HEK293 (cell line): ENCODE data around the gene GLOD4.
A peak's percentile ranks its signal among the peaks of the same experiment; 100 is the strongest.
"Not testable (repeated sequence)": the region's sequence is repeated elsewhere in the genome, so short reads cannot be mapped to it uniquely, and the experiment has no call there.

Source experiments
- CTCF ChIA-PET: fragments of 350-600 bp; formaldehyde crosslinking; extraction: SDS; loops from one replicate; lab custom pipeline; 2021; ENCODE audit warnings: antibody characterized with exemption; lab: Yijun Ruan, JAX
- POLR2A ChIA-PET: fragments of 300-600 bp; formaldehyde crosslinking; extraction: SDS; loops from one replicate; lab custom pipeline; 2020; ENCODE audit warnings: antibody characterized with exemption, inconsistent platforms; lab: Yijun Ruan, JAX
- H3K27ac ChIP-seq: fragments of 200-500 bp; sonication (Bioruptor generic); 2 replicates; pipeline ENCODE4 v1.5.1; 2014; ENCODE audit warnings: low read depth, low read length, control low read depth, inconsistent platforms; ENCODE audit errors: extremely low read depth
- H3K36me3 ChIP-seq, 2 experiments: fragments of 200-500 bp in 1 of 2; sonication (Bioruptor generic) in 1 of 2; 1 replicate in 1 of 2; 2 replicates in 1 of 2; pipeline ENCODE4 v1.5.1; 2014 to 2017; ENCODE audit warnings: inconsistent platforms in 2 of 2, low read length in 2 of 2; ENCODE audit not compliant: control insufficient read depth in 2 of 2, insufficient read depth in 1 of 2
- H3K4me1 ChIP-seq: fragments of 200-500 bp; sonication (Bioruptor generic); 2 replicates; pipeline ENCODE4 v1.5.1; 2014; ENCODE audit warnings: mild to moderate bottlenecking, low read length, inconsistent platforms; ENCODE audit not compliant: control insufficient read depth, insufficient read depth
- H3K4me3 ChIP-seq: 2 replicates; pipeline ENCODE4 v1.5.1; 2011; ENCODE audit warnings: low read depth, mild to moderate bottlenecking, control low read depth, low read length, moderate library complexity
- H3K9me3 ChIP-seq: fragments of 200-500 bp; sonication (Bioruptor generic); 2 replicates; pipeline ENCODE4 v1.5.1; 2014; ENCODE audit warnings: low read depth, low read length, inconsistent platforms; ENCODE audit not compliant: control insufficient read depth, insufficient read depth
- EGR2 ChIP-seq: fragments of 450-650 bp; formaldehyde crosslinking; IDR thresholded peaks from 2 replicates; pipeline ENCODE4 v1.5.1; 2016; ENCODE audit warnings: low read depth, missing biosample characterization, missing genetic modification characterization
- GFI1B ChIP-seq: fragments of 450-650 bp; formaldehyde crosslinking; IDR thresholded peaks from 2 replicates; pipeline ENCODE4 v1.5.1; 2016; ENCODE audit warnings: missing biosample characterization, missing genetic modification characterization
- GLI2 ChIP-seq: fragments of 450-650 bp; formaldehyde crosslinking; IDR thresholded peaks from 2 replicates; pipeline ENCODE4; 2017; ENCODE audit warnings: missing biosample characterization, missing genetic modification characterization, low read depth, borderline replicate concordance
- KLF7 ChIP-seq: fragments of 450-650 bp; formaldehyde crosslinking; IDR thresholded peaks from 2 replicates; pipeline ENCODE4 v1.5.1; 2016; ENCODE audit warnings: missing biosample characterization, missing genetic modification characterization, borderline replicate concordance
- KLF8 ChIP-seq: fragments of 450-650 bp; formaldehyde crosslinking; IDR thresholded peaks from 2 replicates; pipeline ENCODE4 v1.5.1; 2016; ENCODE audit warnings: missing biosample characterization, missing genetic modification characterization
- SALL2 ChIP-seq: fragments of 450-650 bp; formaldehyde crosslinking; IDR thresholded peaks from 2 replicates; pipeline ENCODE4 v1.5.0; 2017; ENCODE audit warnings: missing biosample characterization, mild to moderate bottlenecking, missing genetic modification characterization, borderline replicate concordance
- ZIC2 ChIP-seq: fragments of 450-650 bp; formaldehyde crosslinking; IDR thresholded peaks from 2 replicates; pipeline ENCODE4 v1.5.1; 2016; ENCODE audit warnings: missing biosample characterization, missing genetic modification characterization
- ZNF10 ChIP-seq: fragments of 450-650 bp; formaldehyde crosslinking; IDR thresholded peaks from 2 replicates; pipeline ENCODE4 v1.5.1; 2017; ENCODE audit warnings: missing biosample characterization, missing genetic modification characterization
- ZNF292 ChIP-seq: fragments of 450-650 bp; formaldehyde crosslinking; IDR thresholded peaks from 2 replicates; pipeline ENCODE4 v1.5.1; 2016; ENCODE audit warnings: low read depth, missing biosample characterization, missing genetic modification characterization, borderline replicate concordance
- ZNF366 ChIP-seq: fragments of 450-650 bp; formaldehyde crosslinking; conservative IDR thresholded peaks from 2 replicates; pipeline ENCODE4 v1.5.1; 2016; ENCODE audit warnings: missing biosample characterization, missing genetic modification characterization
- ZNF37A ChIP-seq: fragments of 450-650 bp; IDR thresholded peaks from 2 replicates; pipeline ENCODE4 v1.5.1; 2018; ENCODE audit warnings: missing biosample characterization, missing genetic modification characterization
- ZNF544 ChIP-seq: fragments of 450-650 bp; formaldehyde crosslinking; IDR thresholded peaks from 2 replicates; pipeline ENCODE4 v1.5.0; 2017; ENCODE audit warnings: missing biosample characterization, missing genetic modification characterization
- ZNF623 ChIP-seq: fragments of 450-650 bp; formaldehyde crosslinking; IDR thresholded peaks from 2 replicates; pipeline ENCODE4 v1.5.1; 2016; ENCODE audit warnings: missing biosample characterization, missing genetic modification characterization
- TF ChIP-seq, protein P1 (sequence below): fragments of 450-650 bp; formaldehyde crosslinking; IDR thresholded peaks from 2 replicates; pipeline ENCODE4 v1.5.1; 2016; ENCODE audit warnings: missing biosample characterization, missing genetic modification characterization

The GLOD4 gene

DNA sequence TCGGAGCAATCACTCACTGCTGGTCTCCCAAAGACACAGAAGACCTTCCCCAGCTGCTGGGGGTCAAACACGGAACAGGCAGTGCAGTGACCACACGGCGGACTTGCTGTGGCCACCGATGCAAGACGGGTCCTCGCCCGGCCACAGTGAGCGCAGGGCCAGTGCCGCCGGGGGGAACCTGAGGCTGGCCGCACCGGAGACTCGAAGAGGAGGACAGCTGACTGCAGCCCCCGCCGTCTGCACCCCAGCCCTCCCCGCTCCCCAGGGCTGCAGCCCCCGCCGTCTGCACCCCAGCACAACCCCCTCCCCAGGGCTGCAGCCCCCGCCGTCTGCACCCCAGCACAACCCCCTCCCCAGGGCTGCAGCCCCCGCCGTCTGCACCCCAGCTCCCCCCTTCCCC, 23.8 kb upstream of the GLOD4 start:
- H3K27ac ChIP-seq, H3K4me3 ChIP-seq, H3K4me1 ChIP-seq, H3K9me3 ChIP-seq, POLR2A ChIA-PET, CTCF ChIA-PET: not testable (repeated sequence)
- peaks cover 0 to 14% of the 10 kb centered on the region in 2 experiments; a peak in 1 of 3 replicates for H3K36me3 ChIP-seq

DNA sequence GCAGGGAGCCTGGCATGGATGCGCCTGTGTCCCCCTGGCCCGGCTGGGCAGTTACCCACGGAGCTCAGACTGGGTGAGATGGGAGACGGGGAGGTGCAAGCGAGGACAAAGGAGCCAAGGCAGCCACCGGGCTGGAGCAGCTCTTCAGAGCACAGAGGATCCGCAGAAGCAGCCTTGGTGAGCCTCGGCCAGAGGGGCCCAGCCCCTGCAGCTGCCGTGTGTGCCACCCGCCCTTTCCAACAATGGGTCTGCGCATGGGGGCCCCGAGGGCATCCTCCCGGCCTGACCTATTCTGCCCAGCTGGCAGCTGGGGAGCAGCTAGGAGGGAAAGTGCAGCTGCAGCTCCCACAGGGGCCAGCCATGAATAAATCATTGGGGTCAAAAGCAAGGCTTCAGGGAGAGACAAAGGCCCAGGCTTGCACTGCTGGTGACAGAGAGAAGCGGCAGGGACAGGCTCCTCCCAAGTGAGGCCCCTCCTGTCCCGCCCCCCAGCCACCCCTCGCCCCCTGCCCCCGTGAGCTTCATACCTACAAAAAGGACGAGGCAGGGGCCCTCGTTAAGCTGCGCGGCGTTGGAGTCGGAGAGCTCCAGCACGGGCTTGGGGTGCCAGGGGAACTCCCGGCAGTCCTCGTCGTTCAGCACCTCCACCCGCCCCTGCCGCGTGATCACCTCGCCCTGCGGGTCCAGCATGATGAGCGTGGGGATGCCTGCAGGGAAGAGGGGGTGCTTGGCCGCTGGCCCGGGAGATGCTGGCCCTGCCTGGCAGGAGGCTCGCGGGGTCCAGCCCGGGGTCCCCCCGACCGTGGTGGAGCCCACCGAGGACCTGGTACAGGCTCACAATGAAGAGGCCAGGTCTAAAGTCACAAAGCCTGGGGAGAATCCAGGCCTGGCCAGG, 22.7 kb upstream of the GLOD4 start:
- no peak overlapping the region for H3K27ac ChIP-seq
- H3K36me3 ChIP-seq, result peaks cover 0 to 13% of the 10 kb centered on the region in 2 experiments; a peak in 2 of 3 replicates
- CTCF ChIA-PET, result interaction anchor here (0.6 to 1.2 kb wide), 3 partner anchors 141 to 630 kb away, joined by 3 read pairs; partner anchors contain the start of gene NXN

DNA sequence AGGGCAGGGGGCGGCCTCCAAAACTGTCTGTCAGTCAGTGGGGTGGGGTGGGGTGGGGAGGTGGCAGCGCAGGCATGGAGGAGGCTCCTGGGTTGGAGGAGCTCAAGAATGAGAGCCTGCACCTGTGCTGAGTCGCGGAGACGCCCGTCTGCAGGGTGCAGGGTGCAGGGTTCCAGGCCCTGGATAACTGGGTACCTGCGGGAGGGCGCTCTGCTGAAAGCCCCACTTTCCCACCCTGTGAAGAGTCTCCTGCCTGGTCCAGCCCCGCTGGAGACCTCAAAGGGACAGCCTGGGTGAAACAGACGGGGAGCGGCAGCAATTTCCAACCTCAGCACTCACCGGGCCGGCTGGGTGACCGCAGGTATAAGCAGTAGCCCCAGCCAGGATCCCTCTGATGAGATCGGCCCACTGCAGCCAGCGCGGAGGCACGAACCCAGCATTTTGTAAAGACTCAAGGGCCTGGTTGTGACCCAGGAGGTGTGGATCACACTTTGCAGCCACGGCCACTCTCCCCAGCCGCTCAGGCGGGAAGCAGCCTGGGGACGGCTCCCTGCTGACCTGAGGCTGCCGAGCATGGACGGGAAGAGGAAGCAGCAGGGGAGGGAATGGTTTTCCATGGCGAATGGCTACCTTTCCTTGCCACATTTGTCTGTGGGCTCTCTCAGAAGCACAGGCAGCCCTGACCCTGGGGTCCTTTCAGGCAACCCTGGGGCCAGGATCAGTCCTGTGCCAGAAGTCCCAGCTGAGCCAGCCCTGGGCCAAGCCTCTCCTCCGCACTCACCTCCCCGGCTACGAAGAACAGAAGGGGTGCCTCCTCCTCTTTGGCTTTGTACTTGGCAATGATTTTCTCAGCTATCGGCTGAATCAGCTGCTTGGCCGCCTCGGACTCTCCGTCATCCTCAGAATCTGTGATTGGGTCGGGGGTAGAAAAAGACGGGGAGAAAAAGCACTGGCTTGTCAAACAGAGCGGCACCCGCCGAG, 21.1 kb upstream of the GLOD4 start:
- H3K4me3 ChIP-seq, result no peak overlapping the region
- peak; percentile 50 for TF ChIP-seq ZIC2 (tag by site-specific recombination)
- TF ChIP-seq, protein P1, sequence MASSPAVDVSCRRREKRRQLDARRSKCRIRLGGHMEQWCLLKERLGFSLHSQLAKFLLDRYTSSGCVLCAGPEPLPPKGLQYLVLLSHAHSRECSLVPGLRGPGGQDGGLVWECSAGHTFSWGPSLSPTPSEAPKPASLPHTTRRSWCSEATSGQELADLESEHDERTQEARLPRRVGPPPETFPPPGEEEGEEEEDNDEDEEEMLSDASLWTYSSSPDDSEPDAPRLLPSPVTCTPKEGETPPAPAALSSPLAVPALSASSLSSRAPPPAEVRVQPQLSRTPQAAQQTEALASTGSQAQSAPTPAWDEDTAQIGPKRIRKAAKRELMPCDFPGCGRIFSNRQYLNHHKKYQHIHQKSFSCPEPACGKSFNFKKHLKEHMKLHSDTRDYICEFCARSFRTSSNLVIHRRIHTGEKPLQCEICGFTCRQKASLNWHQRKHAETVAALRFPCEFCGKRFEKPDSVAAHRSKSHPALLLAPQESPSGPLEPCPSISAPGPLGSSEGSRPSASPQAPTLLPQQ (tag by site-specific recombination), result no peak
- no peak for TF ChIP-seq GFI1B (tag by site-specific recombination)
- POLR2A ChIA-PET, result no interaction called here
- peaks cover 0 to 12% of the 10 kb centered on the region in 2 experiments; a peak in 2 of 3 replicates for H3K36me3 ChIP-seq
- no peaks in the 10 kb centered on the region for H3K4me1 ChIP-seq
- H3K27ac ChIP-seq, result no peak overlapping the region
- H3K9me3 ChIP-seq, result no peaks in the 10 kb centered on the region
- CTCF ChIA-PET, result interaction anchor here (1.6 kb wide), 1 partner anchor 194 kb away, joined by 3 read pairs; the partner anchor contains the start of gene TIMM22

More for the DNA sequence above, 22.7 kb upstream of the GLOD4 start:
- no peak overlapping the region for H3K4me3 ChIP-seq
- no peak for TF ChIP-seq ZNF544 (tag by site-specific recombination)
- TF ChIP-seq ZNF623 (tag by site-specific recombination), result no peak
- no peak for TF ChIP-seq KLF8 (tag by site-specific recombination)
- TF ChIP-seq SALL2 (tag by site-specific recombination), result no peak
- TF ChIP-seq GLI2, result no peak
- no peak for TF ChIP-seq ZNF10
- no peak for TF ChIP-seq ZNF366 (tag by site-specific recombination)
- TF ChIP-seq KLF7 (tag by site-specific recombination), result no peak
- H3K9me3 ChIP-seq, result no peaks in the 10 kb centered on the region
- no peaks in the 10 kb centered on the region for H3K4me1 ChIP-seq
- POLR2A ChIA-PET, result no interaction called here

DNA sequence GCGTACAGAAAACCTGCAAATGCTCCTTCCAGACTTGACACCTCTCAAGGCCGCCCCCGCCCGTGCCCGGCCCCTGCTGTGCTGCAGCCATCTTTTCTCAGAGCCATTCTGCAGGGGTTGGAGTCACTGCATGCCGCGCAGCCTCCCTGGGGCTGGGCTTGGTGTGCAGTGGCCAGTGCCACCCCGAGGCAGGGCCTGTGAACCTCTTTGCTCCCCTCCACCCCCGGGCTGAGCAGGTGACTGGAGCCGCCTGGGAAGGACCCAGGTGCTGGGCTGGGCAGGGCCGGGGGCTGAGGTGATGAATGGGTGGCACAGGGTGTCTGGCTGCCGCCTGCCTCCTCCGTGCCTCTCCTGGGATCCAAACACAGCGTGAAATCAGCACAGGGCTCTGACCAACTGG, 20.4 kb upstream of the GLOD4 start:
- POLR2A ChIA-PET, result no interaction called here
- Histone ChIP-seq H3K4me1 (no peaks in the 10 kb centered on the region), H3K36me3 (peaks cover 0 to 12% of the 10 kb centered on the region in 2 experiments; a peak in 2 of 3 replicates), H3K27ac (no peak overlapping the region), H3K9me3 (no peaks in the 10 kb centered on the region), H3K4me3 (no peak overlapping the region)
- TF ChIP-seq EGR2 (tag by site-specific recombination), result 0 out of 2 replicates have a peak, but pooled peaks have one; percentile 9
- TF ChIP-seq ZNF292 (tag by site-specific recombination), result no peak
- TF ChIP-seq ZNF37A (tag by site-specific recombination), result no peak
- CTCF ChIA-PET, result interaction anchor here (1.6 to 11.0 kb wide), 2 partner anchors 178 to 194 kb away, joined by 3 to 173 read pairs; partner anchors contain the start of genes NXN and TIMM22
